AG10803 (cell line): ENCODE measurements around the gene LSS.
"Not testable (repeated sequence)": the region's sequence is repeated elsewhere in the genome, so short reads cannot be mapped to it uniquely, and the experiment has no call there.

Experiments
- DNase-seq: peaks from one replicate; pipeline ENCODE4 v3.0.0; 2010; ENCODE audit warnings: low read depth
- H3K4me3 ChIP-seq: 2 replicates; pipeline ENCODE4 v1.5.1; 2011; ENCODE audit warnings: mild to moderate bottlenecking, low read length, control low read depth
- CTCF ChIP-seq: conservative IDR thresholded peaks from 2 replicates; pipeline ENCODE4 v1.5.1; 2011; ENCODE audit warnings: mild to moderate bottlenecking, low read length, control low read depth, inconsistent platforms

The LSS gene

GRCh38 chr21:46247699-46248421 is 19.3 kb upstream of the LSS start:
- DNase-seq: no peak
- no peak for TF ChIP-seq CTCF
- no peak overlapping the region for H3K4me3 ChIP-seq

GRCh38 chr21:46246345-46246744 is 17.8 kb upstream of the LSS start:
- DNase-seq: no peak
- H3K4me3 ChIP-seq: no peak overlapping the region
- TF ChIP-seq CTCF: no peak

GRCh38 chr21:46245213-46245915 is 16.8 kb upstream of the LSS start:
- TF ChIP-seq CTCF: no peak
- H3K4me3 ChIP-seq: no peak overlapping the region
- no peak for DNase-seq

GRCh38 chr21:46244602-46245001 is 16.0 kb upstream of the LSS start:
- no peak for DNase-seq
- no peak for TF ChIP-seq CTCF
- H3K4me3 ChIP-seq: no peak overlapping the region

- H3K4me3 ChIP-seq: no peak overlapping the region
- DNase-seq: no peak
- no peak for TF ChIP-seq CTCF
Observed at GRCh38 chr21:46243960-46244361, 15.4 kb upstream of the LSS start.

- DNase-seq: no peak
- no peak overlapping the region for H3K4me3 ChIP-seq
- no peak for TF ChIP-seq CTCF
Observed at GRCh38 chr21:46243325-46243724, 14.8 kb upstream of the LSS start.

- H3K4me3 ChIP-seq, DNase-seq: not testable (repeated sequence)
Observed at GRCh38 chr21:46241577-46241976, 13.0 kb upstream of the LSS start.
